ENCODE measurements around the gene TBC1D2. TPM values are rescaled to one million over a fixed set of nuclear protein-coding genes. Genes with fewer than 3 reads are reported as not detected.

Gene TBC1D2
- total RNA-seq, 1 experiment from 2014 or later: 11.1 TPM

GRCh38 chr9:98229090-98229395 is 26.4 kb downstream of the TBC1D2 start (continued):
- TF ChIP-seq AR (CRISPR knock-in tag; IDR thresholded peaks at IDR 0.05): no peak
- TF ChIP-seq GTF2I (CRISPR knock-in tag; conservative IDR thresholded peaks at IDR 0.05): no peak
- TF ChIP-seq ATF6 (CRISPR knock-in tag; IDR thresholded peaks at IDR 0.05): no peak
- TF ChIP-seq KAT7 (CRISPR knock-in tag; IDR thresholded peaks at IDR 0.05; ENCODE audit: borderline replicate concordance): no peak
- TF ChIP-seq CDX4 (CRISPR knock-in tag; IDR thresholded peaks at IDR 0.05; ENCODE audit: borderline replicate concordance): no peak
- TF ChIP-seq SMAD3 (CRISPR knock-in tag; IDR thresholded peaks at IDR 0.05; ENCODE audit: borderline replicate concordance): no peak
- no peak for TF ChIP-seq TEAD4 (CRISPR knock-in tag; IDR thresholded peaks at IDR 0.05)
- TF ChIP-seq ZNF671 (CRISPR knock-in tag; IDR thresholded peaks at IDR 0.05): no peak

- DNase-seq (ENCODE audit: low spot score) (no peak), ATAC-seq (no peak)
- no peaks in the 10 kb centered on the region for H3K9me3 Mint-ChIP-seq
- ChIA-PET CTCF (interaction anchor here (2.8 kb wide), 1 partner anchor 13 kb away, joined by 9 read pairs; no protein-coding TSS in a partner anchor), POLR2A (no interaction called here)
- no peaks in the 10 kb centered on the region for H3K27me3 Mint-ChIP-seq (ENCODE audit: low read depth)
- peak; percentile 93 for TF ChIP-seq GABPB1 (CRISPR knock-in tag; IDR thresholded peaks at IDR 0.05)
- TF ChIP-seq CREM (CRISPR knock-in tag; IDR thresholded peaks at IDR 0.05): no peak
- H3K27ac Mint-ChIP-seq: peak overlapping the region; percentile 87; the same call in 1 of the 2 replicates
- H3K4me3 Mint-ChIP-seq: no peak overlapping the region
- peaks cover 44% of the 10 kb centered on the region for H3K36me3 Mint-ChIP-seq
- H3K4me1 Mint-ChIP-seq: peaks cover under 1% of the 10 kb centered on the region; the same call in 1 of the 2 replicates
Observed at GRCh38 chr9:98228392-98229089, 26.9 kb downstream of the TBC1D2 start.

GRCh38 chr9:98227883-98228282 is 27.6 kb downstream of the TBC1D2 start:
- ATAC-seq (no peak), DNase-seq (ENCODE audit: low spot score) (no peak)
- POLR2A ChIA-PET: interaction anchor here (1.1 kb wide), 1 partner anchor 28 kb away, joined by 3 read pairs; the partner anchor contains the start of gene TBC1D2
- Mint-ChIP-seq H3K27me3 (ENCODE audit: low read depth) (no peaks in the 10 kb centered on the region), H3K27ac (no peak overlapping the region), H3K4me1 (peaks cover 7% of the 10 kb centered on the region), H3K36me3 (peaks cover 44% of the 10 kb centered on the region), H3K9me3 (no peaks in the 10 kb centered on the region), H3K4me3 (no peak overlapping the region)
- CTCF ChIA-PET: interaction anchor here (1.0 to 2.8 kb wide), 3 partner anchors 9 to 21 kb away, joined by 3 to 9 read pairs (median 3); no protein-coding TSS in a partner anchor
- TF ChIP-seq NFE2L1 (CRISPR knock-in tag; IDR thresholded peaks at IDR 0.05): no peak
- TF ChIP-seq KAT7 (CRISPR knock-in tag; IDR thresholded peaks at IDR 0.05; ENCODE audit: borderline replicate concordance): no peak
- no peak for TF ChIP-seq E2F1 (CRISPR knock-in tag; IDR thresholded peaks at IDR 0.05)
- TF ChIP-seq FOXK1 (CRISPR knock-in tag; IDR thresholded peaks at IDR 0.05): no peak
- TF ChIP-seq E2F5 (CRISPR knock-in tag; IDR thresholded peaks at IDR 0.05): no peak
- TF ChIP-seq ZNF219 (CRISPR knock-in tag; IDR thresholded peaks at IDR 0.05; ENCODE audit: borderline replicate concordance): no peak
- TF ChIP-seq ZNF425 (CRISPR knock-in tag; conservative IDR thresholded peaks at IDR 0.05): no peak
- TF ChIP-seq ARID4B (CRISPR knock-in tag; IDR thresholded peaks at IDR 0.05; ENCODE audit: borderline replicate concordance): no peak
- no peak for TF ChIP-seq FOXJ3 (CRISPR knock-in tag; IDR thresholded peaks at IDR 0.05; ENCODE audit: borderline replicate concordance)

Data from WTC11 (cell line).